Immature natural killer cell (primary cell): ENCODE data around the gene DPYSL3. TPM values are rescaled to one million over a fixed set of nuclear protein-coding genes. Genes with fewer than 3 reads are reported as not detected.

Experiments used
- DNase-seq, 3 donors: peaks; one replicate each; pipeline ENCODE4 v3.0.0; 2022; ENCODE audit warnings: mixed read lengths in 1 of 3
- H3K27ac Mint-ChIP-seq, 6 donors: one replicate each; pipeline ENCODE4 v1.8.0; 2020; ENCODE audit warnings: mixed read lengths in 6 of 6, mild to moderate bottlenecking in 5 of 6, inconsistent platforms in 4 of 6, moderate library complexity in 3 of 6
- H3K27me3 Mint-ChIP-seq, 3 donors: one replicate each; pipeline ENCODE4 v1.8.0; 2020 to 2021; ENCODE audit warnings: low read depth in 3 of 3, mild to moderate bottlenecking in 3 of 3, mixed read lengths in 3 of 3, moderate library complexity in 3 of 3, inconsistent platforms in 1 of 3
- H3K36me3 Mint-ChIP-seq, 3 donors: one replicate each; pipeline ENCODE4 v1.8.0; 2020; ENCODE audit warnings: mixed read lengths in 3 of 3, inconsistent platforms in 2 of 3, mild to moderate bottlenecking in 2 of 3
- H3K4me1 Mint-ChIP-seq, 2 donors: one replicate each; pipeline ENCODE4 v1.8.0; 2020; ENCODE audit warnings: inconsistent platforms in 2 of 2, mild to moderate bottlenecking in 2 of 2, mixed read lengths in 2 of 2, moderate library complexity in 1 of 2
- H3K4me3 Mint-ChIP-seq, 5 donors: one replicate each; pipeline ENCODE4 v1.8.0; 2020; ENCODE audit warnings: mild to moderate bottlenecking in 5 of 5, mixed read lengths in 5 of 5, inconsistent platforms in 3 of 5, moderate library complexity in 3 of 5
- H3K9me3 Mint-ChIP-seq, 6 donors: one replicate each; pipeline ENCODE4 v1.8.0; 2020; ENCODE audit warnings: mild to moderate bottlenecking in 6 of 6, mixed read lengths in 6 of 6, inconsistent platforms in 4 of 6, moderate library complexity in 3 of 6
- polyA plus RNA-seq, 3 donors: library from polyadenylated mRNA; unstranded; fragments of 300-500 nt; fragmentation: Illumina TruSeq; gene quantifications; one replicate each; pipeline ENCODE4 v1.2.3, GENCODE V29; 2021

The DPYSL3 gene
- polyA plus RNA-seq, 3 donors from 2014 or later, result not detected

DNA sequence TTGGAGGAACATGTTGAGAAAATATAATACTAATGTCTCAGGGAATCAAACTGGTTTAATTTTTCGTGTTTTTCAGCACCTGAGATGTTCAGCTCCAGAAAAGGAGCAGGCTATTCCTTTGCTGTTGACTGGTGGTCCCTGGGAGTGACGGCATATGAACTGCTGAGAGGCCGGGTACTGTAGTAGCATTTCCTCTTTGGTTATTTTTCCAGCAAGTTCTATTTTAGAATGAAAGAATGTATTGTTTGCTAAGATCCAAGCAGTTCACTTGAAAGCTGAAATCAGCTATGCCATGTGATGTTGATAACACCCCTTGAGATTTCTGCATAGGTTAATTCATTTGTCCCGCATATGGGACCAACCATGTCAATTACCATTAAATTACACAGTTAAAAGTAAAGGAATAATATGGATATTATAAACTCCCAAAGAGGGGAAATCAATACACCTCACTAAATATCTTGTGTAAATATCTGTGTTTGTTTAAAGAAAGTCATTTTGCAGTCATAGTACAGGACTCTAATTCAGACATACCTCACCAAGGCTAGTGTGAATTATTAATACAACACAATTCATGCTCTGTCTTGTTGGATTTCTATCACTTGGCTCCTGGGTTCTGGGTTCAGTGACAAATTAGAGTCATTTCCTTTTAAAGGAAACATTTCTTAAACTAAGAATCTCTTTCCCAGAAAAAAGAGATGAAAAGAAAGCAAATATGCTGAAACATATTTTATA lies 148.3 kb downstream of the DPYSL3 start:
- H3K4me3 Mint-ChIP-seq, result no peak overlapping the region
- peaks cover 0 to 5% (median 0%) of the 10 kb centered on the region in 6 donors for H3K9me3 Mint-ChIP-seq
- no peak overlapping the region for H3K27ac Mint-ChIP-seq
- no peak for DNase-seq
- no peaks in the 10 kb centered on the region for H3K36me3 Mint-ChIP-seq
- H3K4me1 Mint-ChIP-seq, result no peaks in the 10 kb centered on the region
- peaks cover 1 to 8% (median 3%) of the 10 kb centered on the region in 3 donors for H3K27me3 Mint-ChIP-seq

GRCh38 chr5:147360816-147361215 lies 149.1 kb downstream of the DPYSL3 start:
- DNase-seq, result no peak
- H3K27me3 Mint-ChIP-seq, result peaks cover 1 to 5% (median 3%) of the 10 kb centered on the region in 3 donors
- H3K4me3 Mint-ChIP-seq, result no peak overlapping the region
- H3K4me1 Mint-ChIP-seq, result no peaks in the 10 kb centered on the region
- no peak overlapping the region for H3K27ac Mint-ChIP-seq
- peaks cover 0 to 5% (median 0%) of the 10 kb centered on the region in 6 donors for H3K9me3 Mint-ChIP-seq
- H3K36me3 Mint-ChIP-seq, result no peaks in the 10 kb centered on the region

DNA sequence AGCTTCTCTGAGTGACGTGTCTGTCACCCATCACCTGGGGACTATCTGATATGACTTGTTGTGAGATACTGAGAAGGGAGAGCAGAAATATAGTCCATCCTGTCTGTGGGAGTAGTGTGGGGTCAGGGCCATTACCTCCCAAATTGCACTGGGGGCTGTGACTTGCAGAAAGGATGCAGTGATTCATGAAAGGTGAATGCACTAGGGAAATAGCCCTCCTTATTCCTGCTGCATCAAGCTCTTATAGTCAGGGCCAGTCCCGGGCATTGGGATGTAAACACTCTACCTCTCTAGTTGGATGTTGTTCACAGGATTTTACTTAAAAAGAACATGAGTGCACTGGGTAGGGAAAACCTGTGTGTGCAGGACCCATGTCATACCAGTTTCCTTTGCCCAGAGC lies 150.3 kb downstream of the DPYSL3 start:
- Mint-ChIP-seq H3K4me1 (no peaks in the 10 kb centered on the region), H3K4me3 (no peak overlapping the region), H3K27me3 (peaks cover 1 to 5% (median 3%) of the 10 kb centered on the region in 3 donors), H3K27ac (no peak overlapping the region), H3K9me3 (peaks cover 0 to 5% (median 0%) of the 10 kb centered on the region in 6 donors), H3K36me3 (no peaks in the 10 kb centered on the region)
- DNase-seq, result no peak

- Mint-ChIP-seq H3K36me3 (no peaks in the 10 kb centered on the region), H3K4me3 (no peak overlapping the region), H3K4me1 (no peaks in the 10 kb centered on the region), H3K9me3 (peaks cover 0 to 5% (median 0%) of the 10 kb centered on the region in 6 donors), H3K27me3 (peaks cover 1 to 5% (median 3%) of the 10 kb centered on the region in 3 donors), H3K27ac (no peak overlapping the region)
- DNase-seq, result no peak
Observed at GRCh38 chr5:147359101-147359500, 150.8 kb downstream of the DPYSL3 start.

DNA sequence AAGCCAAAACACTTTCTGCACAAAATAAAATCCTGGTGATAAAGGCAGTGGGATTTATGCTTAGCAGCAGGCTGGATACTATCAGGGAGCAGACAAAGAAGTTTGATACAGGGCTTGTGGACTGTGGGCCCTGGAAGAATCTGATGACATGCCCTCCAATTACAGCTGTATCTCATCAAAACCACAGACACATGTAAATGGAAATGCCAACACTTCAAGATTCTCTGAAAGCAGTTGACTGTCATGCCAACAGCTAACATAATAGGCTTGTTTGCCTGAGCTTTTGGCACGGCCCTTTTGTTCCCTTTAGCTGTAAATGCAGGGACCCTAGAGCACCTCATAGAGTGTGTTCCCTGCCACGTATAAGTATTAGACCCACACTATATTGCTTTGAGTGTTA lies 160.6 kb downstream of the DPYSL3 start:
- Mint-ChIP-seq H3K4me1 (no peaks in the 10 kb centered on the region), H3K27ac (no peak overlapping the region), H3K9me3 (no peaks in the 10 kb centered on the region), H3K4me3 (no peak overlapping the region), H3K36me3 (no peaks in the 10 kb centered on the region), H3K27me3 (peaks cover 0 to 5% (median 0%) of the 10 kb centered on the region in 3 donors)
- DNase-seq, result no peak

GRCh38 chr5:147348451-147348850 lies 161.4 kb downstream of the DPYSL3 start:
- Mint-ChIP-seq H3K4me3 (no peak overlapping the region), H3K27me3 (peaks cover 0 to 5% (median 0%) of the 10 kb centered on the region in 3 donors), H3K27ac (no peak overlapping the region), H3K4me1 (no peaks in the 10 kb centered on the region), H3K9me3 (no peaks in the 10 kb centered on the region), H3K36me3 (no peaks in the 10 kb centered on the region)
- DNase-seq, result no peak

DNA sequence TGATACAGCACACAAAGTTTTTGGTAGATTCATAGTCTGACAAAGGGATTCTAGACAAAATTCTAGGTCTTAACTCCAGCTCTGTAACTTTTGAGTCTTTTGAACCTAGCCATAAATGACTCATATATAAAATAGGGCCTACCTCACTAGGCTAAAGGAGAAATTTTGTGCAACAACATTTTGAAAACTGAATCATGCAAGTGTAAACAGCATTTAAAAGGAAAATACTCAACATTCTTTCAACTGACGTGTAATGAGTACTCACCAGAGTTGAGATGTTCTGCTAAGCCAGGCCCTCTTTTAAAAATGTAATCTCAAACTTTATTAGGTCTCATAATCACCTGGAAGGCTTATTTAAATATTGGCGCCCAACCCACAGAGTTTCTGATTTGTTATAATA lies 161.8 kb downstream of the DPYSL3 start:
- DNase-seq, result no peak
- H3K4me3 Mint-ChIP-seq, result no peak overlapping the region
- no peaks in the 10 kb centered on the region for H3K36me3 Mint-ChIP-seq
- H3K4me1 Mint-ChIP-seq, result no peaks in the 10 kb centered on the region
- H3K27me3 Mint-ChIP-seq, result peaks cover 0 to 5% (median 0%) of the 10 kb centered on the region in 3 donors
- no peaks in the 10 kb centered on the region for H3K9me3 Mint-ChIP-seq
- H3K27ac Mint-ChIP-seq, result no peak overlapping the region

DNA sequence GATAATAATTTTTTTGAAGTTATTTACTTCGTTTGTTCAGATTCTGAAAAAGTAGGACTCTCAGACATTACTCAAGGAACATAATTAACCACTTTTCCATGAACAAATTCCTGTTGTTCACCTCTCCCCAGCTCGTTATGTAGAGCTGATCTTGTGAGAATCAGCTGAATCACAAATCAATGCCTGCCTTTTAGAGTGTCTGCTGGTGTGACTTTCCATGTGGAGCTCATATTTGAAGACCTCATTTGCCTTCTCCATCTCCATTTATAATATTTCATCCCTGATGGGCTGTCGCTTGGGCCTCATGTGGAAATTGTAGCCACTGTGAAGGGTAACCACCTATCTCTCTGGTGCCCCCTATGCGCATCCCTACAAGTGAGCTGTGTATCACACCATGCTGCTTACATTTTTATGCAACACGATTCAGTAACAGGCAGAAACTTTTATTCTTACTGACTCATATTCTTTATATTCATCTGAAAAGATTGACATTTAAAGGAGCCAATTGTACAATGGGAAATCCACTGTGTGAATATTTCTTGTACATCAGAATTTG lies 163.8 kb downstream of the DPYSL3 start:
- no peak for DNase-seq
- H3K9me3 Mint-ChIP-seq, result no peaks in the 10 kb centered on the region
- H3K27ac Mint-ChIP-seq, result no peak overlapping the region
- no peaks in the 10 kb centered on the region for H3K36me3 Mint-ChIP-seq
- H3K4me3 Mint-ChIP-seq, result no peak overlapping the region
- H3K4me1 Mint-ChIP-seq, result no peaks in the 10 kb centered on the region
- H3K27me3 Mint-ChIP-seq, result peaks cover 0 to 7% (median 0%) of the 10 kb centered on the region in 3 donors

DNA sequence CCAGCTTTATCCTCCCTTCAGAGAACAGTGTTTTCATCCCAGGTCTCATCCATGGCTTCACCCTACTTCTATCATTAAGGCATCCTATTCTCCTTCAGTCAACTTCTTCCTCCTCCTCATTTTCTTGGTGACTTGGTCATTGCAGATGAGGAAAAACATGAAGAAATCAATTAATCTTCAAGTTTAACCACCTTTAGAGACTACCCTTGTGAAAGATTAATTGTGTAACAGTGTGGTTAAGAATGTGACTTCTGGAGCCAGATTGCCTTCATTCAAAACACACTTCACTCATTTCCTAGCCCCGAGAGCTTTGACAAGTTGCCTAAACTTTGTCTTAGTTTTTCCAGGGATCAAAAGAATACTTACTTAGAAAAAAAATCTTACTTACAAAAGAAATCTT lies 165.0 kb downstream of the DPYSL3 start:
- H3K27me3 Mint-ChIP-seq, result peaks cover 0 to 7% (median 0%) of the 10 kb centered on the region in 3 donors
- no peak overlapping the region for H3K4me3 Mint-ChIP-seq
- DNase-seq, result no peak
- no peak overlapping the region for H3K27ac Mint-ChIP-seq
- no peaks in the 10 kb centered on the region for H3K9me3 Mint-ChIP-seq
- H3K4me1 Mint-ChIP-seq, result no peaks in the 10 kb centered on the region
- no peaks in the 10 kb centered on the region for H3K36me3 Mint-ChIP-seq

GRCh38 chr5:147341345-147341744 lies 168.5 kb downstream of the DPYSL3 start:
- Mint-ChIP-seq H3K27ac (no peak overlapping the region), H3K27me3 (peaks cover 0 to 4% (median 0%) of the 10 kb centered on the region in 3 donors), H3K36me3 (no peaks in the 10 kb centered on the region), H3K4me1 (no peaks in the 10 kb centered on the region), H3K9me3 (peaks cover 0 to 15% (median 6%) of the 10 kb centered on the region in 6 donors), H3K4me3 (no peak overlapping the region)
- no peak for DNase-seq

DNA sequence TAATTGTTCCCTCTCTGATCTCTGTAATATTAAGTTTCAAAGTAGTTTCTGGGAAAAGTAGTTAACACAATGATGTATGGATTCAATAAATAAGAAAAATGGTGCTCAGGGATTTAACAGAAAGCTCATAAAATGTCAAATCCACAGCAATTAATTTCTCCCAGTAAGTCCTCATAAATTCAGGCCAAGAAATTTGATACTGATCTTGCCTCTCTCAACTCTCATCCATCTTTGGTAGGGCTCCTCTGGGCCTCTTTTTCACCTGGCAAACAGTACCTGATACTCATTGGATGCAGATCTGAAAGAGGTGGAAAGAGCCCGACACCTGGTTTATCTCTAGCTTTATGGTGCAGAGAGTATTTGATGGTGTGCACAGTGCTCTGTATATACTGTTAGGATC lies 168.9 kb downstream of the DPYSL3 start:
- no peaks in the 10 kb centered on the region for H3K4me1 Mint-ChIP-seq
- H3K36me3 Mint-ChIP-seq, result no peaks in the 10 kb centered on the region
- no peak for DNase-seq
- no peak overlapping the region for H3K4me3 Mint-ChIP-seq
- peaks cover 0 to 4% (median 0%) of the 10 kb centered on the region in 3 donors for H3K27me3 Mint-ChIP-seq
- H3K9me3 Mint-ChIP-seq, result peaks cover 0 to 15% (median 6%) of the 10 kb centered on the region in 6 donors
- H3K27ac Mint-ChIP-seq, result no peak overlapping the region
